NT2/D1 (cell line): ENCODE measurements around the gene GAK.

ENCODE experiments used
- DNase-seq: peaks from one replicate; pipeline ENCODE4 v3.0.0-alpha.2; 2011; ENCODE audit warnings: low read depth, low spot score
- H3K27me3 ChIP-seq: 2 replicates; pipeline ENCODE4 v1.6.0; 2011; ENCODE audit warnings: mild to moderate bottlenecking; ENCODE audit not compliant: insufficient read length, insufficient read depth
- H3K36me3 ChIP-seq: 2 replicates; pipeline ENCODE4 v1.6.1; 2011; ENCODE audit warnings: mild to moderate bottlenecking, low read length, mixed read lengths; ENCODE audit not compliant: insufficient read depth, insufficient read length
- H3K4me1 ChIP-seq: 2 replicates; pipeline ENCODE4 v1.5.1; 2011; ENCODE audit not compliant: insufficient read depth, insufficient read length
- H3K4me3 ChIP-seq: 2 replicates; pipeline ENCODE4 v1.5.1; 2011; ENCODE audit warnings: low read depth; ENCODE audit not compliant: insufficient read length
- H3K9ac ChIP-seq: 2 replicates; pipeline ENCODE4 v1.6.0; 2011; ENCODE audit warnings: low read depth; ENCODE audit not compliant: insufficient read length
- H3K9me3 ChIP-seq: 2 replicates; pipeline ENCODE4 v1.5.1; 2011; ENCODE audit warnings: mild to moderate bottlenecking, low read length; ENCODE audit not compliant: insufficient read depth
- SUZ12 ChIP-seq: IDR thresholded peaks from 2 replicates; pipeline ENCODE4 v1.6.1; 2011; ENCODE audit not compliant: insufficient read length, insufficient read depth; ENCODE audit errors: extremely low read depth
- YY1 ChIP-seq: IDR thresholded peaks from 2 replicates; pipeline ENCODE4 v1.6.1; 2011; ENCODE audit not compliant: insufficient read length, insufficient read depth
- ZNF274 ChIP-seq: IDR thresholded peaks from 2 replicates; pipeline ENCODE4 v1.6.1; 2011; ENCODE audit warnings: mild to moderate bottlenecking, low read depth, low read length

GAK gene

DNA sequence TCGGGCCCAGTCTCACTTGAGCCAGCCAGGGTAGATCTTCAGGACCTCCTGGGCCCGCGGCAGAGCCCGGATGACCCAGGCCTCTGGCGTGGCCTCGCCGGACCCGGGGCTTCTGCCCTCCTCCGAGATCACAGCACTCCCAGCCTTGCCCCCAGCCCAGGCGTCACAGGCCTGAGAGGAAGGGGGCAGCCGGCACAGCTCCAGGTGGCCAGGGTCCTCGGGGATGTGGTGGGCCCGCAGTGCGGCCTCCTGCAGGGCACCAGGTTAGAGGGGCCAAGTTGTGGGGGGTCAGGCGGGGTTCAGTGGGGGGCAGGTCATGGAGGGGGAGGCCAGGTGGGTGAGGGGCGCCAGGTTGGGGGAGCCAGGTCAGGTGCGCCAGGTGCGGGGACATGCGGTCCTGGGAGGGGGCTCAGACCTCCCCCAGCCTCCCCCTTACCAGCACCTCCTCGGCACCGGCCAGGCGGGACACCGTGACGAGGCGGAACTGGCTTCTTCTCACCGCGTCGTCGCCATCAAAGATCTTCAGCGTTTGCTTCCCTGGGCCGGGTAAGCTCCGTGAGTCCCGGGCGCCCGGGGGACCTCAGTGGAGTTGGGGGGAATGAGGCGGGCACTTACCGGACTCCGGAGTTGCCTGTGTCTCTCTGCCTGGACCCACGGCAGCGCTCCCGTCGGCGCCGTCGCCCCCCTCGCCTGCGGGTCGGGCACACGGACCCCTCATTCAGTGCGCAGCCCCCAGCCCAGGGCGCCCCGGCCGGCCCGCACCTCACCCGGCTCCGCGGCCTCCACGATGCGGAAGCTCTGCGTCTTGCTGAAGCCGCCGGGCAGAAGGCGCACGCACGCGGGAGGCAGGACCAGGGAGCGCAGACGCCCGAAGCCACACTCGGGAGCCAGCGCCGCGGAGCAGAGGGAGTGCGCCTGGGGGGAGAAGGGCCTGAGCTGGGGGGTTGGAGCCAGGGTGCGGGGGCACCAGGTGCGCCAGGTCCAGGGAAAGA lies 35.3 kb upstream of the GAK start:
- H3K4me3 ChIP-seq: no peak overlapping the region
- peaks cover 42% of the 10 kb centered on the region for H3K36me3 ChIP-seq
- H3K27me3 ChIP-seq: peaks cover 15% of the 10 kb centered on the region
- H3K9me3 ChIP-seq: no peaks in the 10 kb centered on the region
- no peak for TF ChIP-seq SUZ12
- TF ChIP-seq ZNF274: no peak
- TF ChIP-seq YY1: no peak
- DNase-seq: no peak
- H3K9ac ChIP-seq: no peak overlapping the region
- peaks cover 26% of the 10 kb centered on the region for H3K4me1 ChIP-seq

DNA sequence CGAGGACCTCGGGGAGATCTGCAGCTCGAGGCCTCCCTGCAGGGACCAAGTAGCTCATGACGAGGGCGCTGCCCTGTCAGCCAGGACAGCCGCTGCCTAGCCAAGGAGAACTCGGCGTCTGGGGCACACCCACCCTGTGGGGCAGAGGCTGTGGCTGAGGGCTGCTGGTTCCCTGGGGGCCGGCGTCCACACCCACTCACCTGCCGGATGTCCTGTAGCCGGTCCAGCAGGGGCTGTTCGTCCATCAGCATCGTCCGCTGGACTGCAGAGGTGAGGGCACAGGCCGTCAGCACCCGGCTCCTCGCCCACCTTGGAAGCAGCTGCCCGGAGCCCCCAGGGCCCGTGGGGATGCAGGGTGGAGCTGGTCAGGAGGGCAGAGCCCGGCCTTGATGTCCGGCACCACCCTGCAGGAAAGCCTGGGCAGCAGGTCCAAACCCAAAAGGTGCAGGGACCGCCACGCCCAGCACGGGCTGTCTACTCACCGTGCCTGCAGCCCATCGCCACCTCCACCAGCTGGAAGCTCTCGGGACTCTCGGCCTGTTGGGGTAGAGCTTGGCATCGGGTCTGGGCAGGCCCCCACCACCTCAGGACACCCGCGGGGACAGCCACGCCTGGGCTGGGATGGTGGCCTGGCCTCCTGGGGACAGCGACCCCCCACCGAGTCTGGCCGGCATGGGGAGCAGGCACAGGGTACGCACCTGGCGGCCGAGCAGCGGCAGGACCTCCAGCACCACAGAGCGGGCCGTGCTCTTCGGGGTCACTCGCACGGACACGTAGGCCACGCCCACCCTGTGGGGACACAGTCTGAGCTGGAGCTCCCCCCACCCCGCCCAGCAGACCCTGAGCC lies 34.4 kb upstream of the GAK start:
- Histone ChIP-seq H3K36me3 (peaks cover 51% of the 10 kb centered on the region), H3K27me3 (peaks cover 6% of the 10 kb centered on the region), H3K4me1 (peaks cover 23% of the 10 kb centered on the region), H3K4me3 (no peak overlapping the region), H3K9ac (no peak overlapping the region), H3K9me3 (no peaks in the 10 kb centered on the region)
- no peak for TF ChIP-seq ZNF274
- TF ChIP-seq YY1: no peak
- TF ChIP-seq SUZ12: no peak
- no peak for DNase-seq

DNA sequence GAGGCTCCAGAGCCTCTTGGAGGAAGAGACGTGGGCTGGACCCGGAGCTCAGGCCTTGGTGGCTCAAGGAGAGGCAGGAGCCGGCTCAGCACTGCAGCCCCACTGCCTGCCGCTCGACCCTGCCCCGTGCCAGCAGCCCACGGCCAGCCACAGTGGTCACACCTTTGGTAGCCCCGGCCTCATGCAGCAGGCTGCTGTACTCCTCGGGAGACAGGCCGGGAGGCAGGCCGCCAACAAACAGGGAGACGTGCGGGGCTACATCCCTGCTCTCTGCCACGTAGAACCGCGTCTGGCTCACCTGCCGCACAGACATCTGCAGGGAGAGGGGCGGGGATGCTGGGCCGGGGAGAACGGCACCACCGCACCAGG lies 33.6 kb upstream of the GAK start:
- no peak for DNase-seq
- no peak overlapping the region for H3K4me3 ChIP-seq
- H3K9me3 ChIP-seq: no peaks in the 10 kb centered on the region
- H3K36me3 ChIP-seq: peaks cover 57% of the 10 kb centered on the region
- H3K27me3 ChIP-seq: no peaks in the 10 kb centered on the region
- no peak overlapping the region for H3K9ac ChIP-seq
- TF ChIP-seq ZNF274 (no peak), YY1 (no peak), SUZ12 (no peak)
- H3K4me1 ChIP-seq: peaks cover 20% of the 10 kb centered on the region

DNA sequence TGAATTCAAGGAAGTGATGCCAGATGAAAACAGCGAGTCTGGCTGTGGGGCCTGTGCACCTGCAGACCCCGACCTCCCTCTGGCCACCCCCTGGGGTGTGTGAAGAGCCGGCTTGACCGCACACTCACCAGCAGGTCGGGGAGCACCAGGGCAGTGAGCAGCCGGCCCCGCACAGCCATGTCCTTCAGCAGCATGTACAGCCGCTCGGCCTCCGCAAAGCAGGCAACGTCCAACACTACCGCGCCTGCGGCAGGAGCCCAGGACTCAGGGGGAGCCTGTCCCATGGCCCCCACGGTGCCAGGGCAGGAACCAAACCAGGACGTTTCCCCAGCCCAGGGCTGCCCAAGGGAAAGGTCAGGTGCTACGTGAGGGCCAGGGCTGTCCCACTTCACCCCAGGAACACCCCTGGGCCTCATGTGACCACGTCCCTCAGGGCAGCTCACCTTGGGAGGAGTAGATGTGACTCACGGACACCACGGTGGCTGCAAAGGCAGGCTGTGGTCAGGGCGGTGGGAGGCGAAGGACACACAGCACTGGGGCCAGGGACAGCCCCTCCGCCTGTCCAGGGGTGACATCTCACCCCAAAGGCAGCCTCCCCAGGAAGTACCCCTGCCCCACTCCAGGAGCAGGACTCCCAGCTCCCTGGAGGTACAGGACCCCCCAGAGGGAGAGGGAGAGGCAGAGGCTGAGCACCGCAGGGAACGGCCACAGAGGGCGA lies 33.1 kb upstream of the GAK start:
- Histone ChIP-seq H3K9me3 (no peaks in the 10 kb centered on the region), H3K9ac (no peak overlapping the region), H3K4me3 (no peak overlapping the region), H3K4me1 (peaks cover 15% of the 10 kb centered on the region), H3K36me3 (peaks cover 62% of the 10 kb centered on the region), H3K27me3 (no peaks in the 10 kb centered on the region)
- TF ChIP-seq ZNF274 (no peak), SUZ12 (no peak), YY1 (no peak)
- no peak for DNase-seq

DNA sequence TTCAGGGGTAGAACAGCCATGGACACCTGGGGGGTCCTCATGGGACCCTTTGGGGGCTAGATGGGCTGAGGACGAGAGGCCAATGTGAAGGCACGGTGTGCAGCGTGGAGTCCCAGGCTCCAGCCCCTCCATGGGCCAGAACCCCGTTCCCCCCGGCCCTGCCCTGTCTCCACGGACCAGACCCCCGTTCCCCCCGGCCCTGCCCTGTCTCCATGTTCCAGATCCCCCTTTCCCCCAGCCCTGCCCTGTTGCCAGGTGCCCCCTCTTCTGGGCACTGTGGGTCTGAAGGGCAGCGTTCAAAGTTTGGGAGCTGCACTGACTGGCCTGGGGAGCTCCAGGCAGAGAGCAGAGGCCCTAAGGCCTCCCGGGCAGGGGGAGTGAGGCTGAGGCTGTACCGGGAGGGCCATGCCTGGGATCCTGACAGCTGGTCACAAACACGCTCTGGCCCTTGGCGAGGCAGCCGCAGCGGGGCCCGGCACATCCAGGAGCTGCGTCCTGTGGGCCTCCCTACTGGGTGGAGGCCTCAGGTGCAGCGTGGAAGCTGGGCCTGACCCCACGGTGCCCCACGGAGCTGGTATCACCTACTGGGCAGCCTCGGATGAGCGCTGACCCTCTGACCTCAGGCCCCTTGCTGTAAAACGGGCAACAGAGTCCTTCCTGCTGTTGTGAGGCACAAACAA lies 32.4 kb upstream of the GAK start:
- H3K9me3 ChIP-seq: no peaks in the 10 kb centered on the region
- no peak overlapping the region for H3K4me3 ChIP-seq
- no peak for DNase-seq
- no peak overlapping the region for H3K9ac ChIP-seq
- H3K4me1 ChIP-seq: peaks cover 12% of the 10 kb centered on the region
- TF ChIP-seq ZNF274 (no peak), SUZ12 (no peak), YY1 (no peak)
- peaks cover 68% of the 10 kb centered on the region for H3K36me3 ChIP-seq
- H3K27me3 ChIP-seq: no peaks in the 10 kb centered on the region

DNA sequence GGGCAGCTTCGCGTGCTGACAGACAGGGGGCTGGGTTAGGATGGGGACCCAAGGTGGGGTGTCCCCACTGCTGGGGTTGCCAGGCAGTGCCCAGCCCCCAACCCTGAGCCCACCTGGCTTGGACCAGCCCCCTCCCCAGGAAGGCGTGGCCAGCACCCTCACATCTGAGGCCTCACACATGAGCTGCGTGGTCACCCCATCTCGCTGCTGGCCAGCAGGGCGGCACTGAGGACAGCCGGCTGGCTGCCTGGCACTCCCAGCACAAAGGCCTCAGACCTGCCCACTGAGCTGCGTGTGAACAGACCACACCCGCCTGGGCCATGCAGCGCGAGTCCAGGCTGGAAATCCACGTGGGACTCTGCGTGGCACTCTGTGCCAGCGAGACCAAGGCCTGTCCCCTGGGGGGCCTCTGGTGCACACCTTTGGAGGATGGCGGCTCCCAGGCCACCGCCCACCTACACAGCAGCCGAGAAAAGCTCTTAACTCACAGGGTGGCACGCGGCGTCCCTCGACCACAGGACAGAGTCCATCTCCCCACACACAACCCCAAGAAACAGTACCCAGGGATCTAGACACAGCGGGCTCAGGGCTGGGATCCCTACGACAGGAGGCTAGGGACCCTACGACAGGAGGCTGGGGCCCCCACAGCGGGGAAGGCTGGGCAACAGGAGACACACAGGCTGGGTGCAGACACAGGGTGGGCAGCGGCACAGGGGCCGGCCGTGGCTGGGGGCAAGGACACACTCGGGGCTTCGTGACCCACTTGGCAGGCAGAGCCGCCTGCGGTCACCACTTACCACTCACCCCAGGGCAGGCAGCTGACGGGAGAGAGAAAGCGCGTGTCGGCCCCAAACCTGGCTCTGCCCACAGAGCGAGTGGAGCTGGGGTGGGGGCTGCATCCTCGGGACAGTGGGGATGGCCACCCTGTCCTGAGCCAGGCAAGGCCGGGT lies 31.4 kb upstream of the GAK start:
- Histone ChIP-seq H3K9me3 (no peaks in the 10 kb centered on the region), H3K36me3 (peaks cover 71% of the 10 kb centered on the region), H3K4me1 (peaks cover 6% of the 10 kb centered on the region), H3K27me3 (no peaks in the 10 kb centered on the region), H3K9ac (no peak overlapping the region), H3K4me3 (no peak overlapping the region)
- no peak for TF ChIP-seq SUZ12
- no peak for TF ChIP-seq YY1
- no peak for TF ChIP-seq ZNF274
- no peak for DNase-seq
